Endothelial cell of umbilical vein (primary cell): ENCODE measurements around the gene KSR1. TPM values are rescaled to one million over a fixed set of nuclear protein-coding genes. Genes with fewer than 3 reads are reported as not detected.

Source experiments
- BruUV-seq: library from RNA; stranded (reverse); fragments of 400-500 nt; replicated peaks from 2 replicates; lab custom pipeline; 2021; lab: Mats Ljungman, UMichigan
- CTCF ChIA-PET: fragments of 300-600, 350-600 bp; sonication (Branson Sonifier 250); formaldehyde crosslinking; loops from one replicate; lab custom pipeline; 2021; ENCODE audit warnings: antibody characterized with exemption, inconsistent platforms; lab: Charles Lee
- POLR2A ChIA-PET: fragments of 300-600, 350-600 bp; sonication (Branson Sonifier 250); formaldehyde crosslinking; loops from one replicate; lab custom pipeline; 2021; ENCODE audit warnings: antibody characterized with exemption, inconsistent platforms; lab: Charles Lee
- DNase-seq: peaks from one replicate; pipeline ENCODE4 v3.0.0-alpha.2; 2011; ENCODE audit warnings: low read depth, low spot score
- FAIRE-seq: peaks from 2 replicates; lab custom pipeline; 2011; peaks lifted over from hg19 to GRCh38; lab: Jason Lieb, UNC
- H2AFZ ChIP-seq: 2 replicates; pipeline ENCODE4 v1.6.0; 2012; ENCODE audit warnings: low read depth, low read length, control low read depth, inconsistent platforms
- H3K27ac ChIP-seq: 2 replicates; pipeline ENCODE4 v1.5.1; 2011; ENCODE audit warnings: low read depth, mild to moderate bottlenecking, control low read depth, low read length, moderate library complexity; ENCODE audit not compliant: insufficient read depth
- H3K27me3 ChIP-seq, 2 experiments: 2 replicates each; pipeline versions ENCODE4 v1.6.0 to v1.6.1; 2011; ENCODE audit warnings: low read length in 2 of 2, mixed read lengths in 1 of 2; ENCODE audit not compliant: control insufficient read depth in 2 of 2, insufficient read depth in 2 of 2
- H3K36me3 ChIP-seq, 2 experiments: 2 replicates in 1 of 2; 3 replicates in 1 of 2; pipeline ENCODE4 v1.5.1; 2011; ENCODE audit warnings: low read length in 2 of 2, mild to moderate bottlenecking in 1 of 2, moderate library complexity in 1 of 2; ENCODE audit not compliant: control insufficient read depth in 2 of 2, insufficient read depth in 2 of 2; ENCODE audit errors: extremely low read depth in 1 of 2
- H3K4me1 ChIP-seq: 3 replicates; pipeline ENCODE4 v1.5.1; 2011; ENCODE audit warnings: mild to moderate bottlenecking, low read length; ENCODE audit not compliant: control insufficient read depth, insufficient read depth; ENCODE audit errors: extremely low read depth
- H3K4me2 ChIP-seq: 2 replicates; pipeline ENCODE4 v1.6.1; 2011; ENCODE audit warnings: low read length, control low read depth, mixed read lengths; ENCODE audit not compliant: insufficient read depth
- H3K4me3 ChIP-seq, 3 experiments: fragments of 200-600 bp in 1 of 3; sonication (generic), shearing (Covaris generic) in 1 of 3; replicated peaks in 1 of 3; 2 replicates each; pipeline ENCODE4 v1.5.1; 2011 to 2016; ENCODE audit warnings: control low read depth in 3 of 3, low read length in 3 of 3, mild to moderate bottlenecking in 2 of 3, inconsistent platforms in 1 of 3, low read depth in 1 of 3, moderate library complexity in 1 of 3; ENCODE audit not compliant: insufficient read depth in 1 of 3
- H3K79me2 ChIP-seq: 2 replicates; pipeline ENCODE4 v1.6.0; 2012; ENCODE audit warnings: low read length, inconsistent platforms; ENCODE audit not compliant: control insufficient read depth, insufficient read depth
- H3K9ac ChIP-seq: replicated peaks from 2 replicates; pipeline ENCODE3; 2011; ENCODE audit warnings: low read length, control low read depth; ENCODE audit not compliant: insufficient read depth; ENCODE audit errors: extremely low read depth
- H3K9me1 ChIP-seq: replicated peaks from 3 replicates; pipeline ENCODE4 v1.6.0; 2011; ENCODE audit warnings: mild to moderate bottlenecking, low read length; ENCODE audit not compliant: control insufficient read depth, insufficient read depth; ENCODE audit errors: extremely low read depth
- H3K9me3 ChIP-seq: replicated peaks from 2 replicates; pipeline ENCODE4 v1.5.1; 2012; ENCODE audit warnings: low read length, inconsistent platforms; ENCODE audit not compliant: control insufficient read depth, insufficient read depth
- H4K20me1 ChIP-seq: replicated peaks from 2 replicates; pipeline ENCODE3; 2011; ENCODE audit warnings: mild to moderate bottlenecking, low read length; ENCODE audit not compliant: control insufficient read depth, insufficient read depth; ENCODE audit errors: extremely low read depth
- CTCF ChIP-seq, 2 donors: IDR thresholded peaks; 1 replicate in 1 of 2; 2 replicates in 1 of 2; pipeline ENCODE4 v1.5.1; 2011; ENCODE audit warnings: low read length in 2 of 2, mild to moderate bottlenecking in 2 of 2, moderate library complexity in 2 of 2, control low read depth in 1 of 2, inconsistent platforms in 1 of 2, low read depth in 1 of 2; ENCODE audit not compliant: insufficient read depth in 1 of 2; ENCODE audit errors: extremely low read depth in 1 of 2
- EZH2 ChIP-seq: IDR thresholded peaks from 2 replicates; pipeline ENCODE4 v1.6.1; 2012; ENCODE audit warnings: borderline replicate concordance, low read depth, mild to moderate bottlenecking, moderate library complexity, low read length, inconsistent platforms; ENCODE audit not compliant: severe bottlenecking
- FOS ChIP-seq: IDR thresholded peaks from 2 replicates; pipeline ENCODE4 v1.6.1; 2011; ENCODE audit warnings: mild to moderate bottlenecking, low read length, moderate library complexity, borderline replicate concordance; ENCODE audit not compliant: insufficient read depth
- GATA2 ChIP-seq: IDR thresholded peaks from 2 replicates; pipeline ENCODE4 v1.7.0; 2011; ENCODE audit warnings: low read depth, mild to moderate bottlenecking, moderate library complexity, mixed read lengths, low read length; ENCODE audit not compliant: insufficient read length, insufficient read depth
- JUN ChIP-seq: IDR thresholded peaks from 2 replicates; pipeline ENCODE4 v1.6.1; 2011; ENCODE audit warnings: borderline replicate concordance, low read depth; ENCODE audit not compliant: insufficient read length, insufficient read depth
- MAX ChIP-seq: IDR thresholded peaks from 2 replicates; pipeline ENCODE4 v1.6.1; 2011; ENCODE audit not compliant: insufficient read depth, insufficient read length
- MYC ChIP-seq: IDR thresholded peaks from one replicate; pipeline ENCODE4 v1.6.1; 2011; ENCODE audit warnings: mild to moderate bottlenecking, low read depth, low read length
- POLR2A ChIP-seq: IDR thresholded peaks from 2 replicates; pipeline ENCODE4 v1.6.1; 2012; ENCODE audit warnings: low read depth, mild to moderate bottlenecking, control low read depth, low read length
- POLR2AphosphoS5 ChIP-seq: IDR thresholded peaks from 2 replicates; pipeline ENCODE4 v1.6.1; 2012; ENCODE audit warnings: low read depth, mild to moderate bottlenecking, control low read depth, low read length, moderate library complexity; ENCODE audit not compliant: insufficient read depth
- dilution Hi-C: fragments of 300-500 bp; cut with MboI; formaldehyde crosslinking; loops from one replicate; pipeline ENCODE4 v1.15.0; 2019; ENCODE audit warnings: low sequenced_read_pairs; ENCODE audit not compliant: extremely low pct_ligation_motif_present
- intact Hi-C: fragments of 100-400 bp; cut with micrococcal nuclease; formaldehyde crosslinking; loops from one replicate; pipeline ENCODE4 v1.10.0; 2022
- polyA plus RNA-seq, 4 experiments: library from polyadenylated mRNA; depleted of rRNA in 3 of 4; stranded (reverse) in 3 of 4; unstranded in 1 of 4; fragments of >200 nt; gene quantifications; 2 replicates each; pipeline versions ENCODE4 v1.2.1 to v1.2.3, GENCODE V29; 2011 to 2012; ENCODE audit warnings: missing spikeins in 1 of 4
- total RNA-seq: library from RNA; stranded (reverse); gene quantifications from 2 replicates; pipeline ENCODE4 v1.2.3, GENCODE V29; 2021

Gene KSR1
- total and polyA plus RNA-seq, 2 donors (not counting 3 experiments of a cell fraction or from before 2014, with no cell fraction given) = 35.4 to 80.2 TPM

DNA sequence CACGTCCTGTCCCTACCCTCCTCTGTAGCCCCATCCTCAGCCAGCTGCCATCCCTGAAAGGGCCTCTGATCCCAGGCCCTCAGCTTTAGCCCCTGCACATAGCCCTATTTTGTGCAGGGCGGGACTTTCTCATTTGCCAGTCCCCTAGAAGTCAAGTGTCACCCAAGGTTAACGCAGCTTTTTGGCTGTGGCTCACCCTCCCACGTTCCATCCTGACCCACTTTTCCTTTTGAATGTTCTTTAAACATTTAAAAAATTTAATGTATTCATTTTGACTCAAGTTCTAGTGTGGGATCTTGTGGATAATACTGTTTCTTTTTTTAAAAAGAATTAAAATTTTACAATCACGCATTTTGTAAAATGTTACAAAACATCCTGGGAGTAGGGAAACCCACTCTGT is 112.6 kb downstream of the KSR1 start:
- Histone ChIP-seq H3K9me3 (no peaks in the 10 kb centered on the region), H2AFZ (no peak overlapping the region), H3K9me1 (no peaks in the 10 kb centered on the region), H3K27ac (no peak overlapping the region), H3K4me2 (no peak overlapping the region), H3K27me3 (no peaks in the 10 kb centered on the region), H4K20me1 (no peaks in the 10 kb centered on the region), H3K79me2 (peaks cover 65% of the 10 kb centered on the region), H3K4me1 (peaks cover 31% of the 10 kb centered on the region), H3K36me3 (peaks cover 0 to 2% of the 10 kb centered on the region in 2 experiments), H3K4me3 (no peak overlapping the region), H3K9ac (no peak overlapping the region)
- CTCF ChIA-PET = interaction anchor here (1.0 kb wide), 3 partner anchors 12 to 208 kb away, joined by 3 to 4 read pairs (median 4); no protein-coding TSS in a partner anchor
- no TSS peak for BruUV-seq
- POLR2A ChIA-PET = no interaction called here
- intact Hi-C loops = no loop called here
- FAIRE-seq = no peak
- TF ChIP-seq FOS (no peak), POLR2A (no peak), MYC (no peak), EZH2 (no peak), POLR2AphosphoS5 (no peak), CTCF (IDR thresholded peaks at IDR 0.05; ENCODE audit: extremely low read depth in 1 of 2, insufficient read depth in 1 of 2, low read depth in 1 of 2, low read length in 2 of 2) (no peak), MAX (no peak), GATA2 (no peak), JUN (no peak)
- dilution Hi-C loops = loop anchor here (25.0 kb wide), 1 partner anchor 132 kb away; no protein-coding TSS in a partner anchor
- no peak for DNase-seq
